ENCODE results near the gene SULT1B1. TPM values are rescaled to one million over a fixed set of nuclear protein-coding genes. Genes with fewer than 3 reads are reported as not detected.

SULT1B1 gene
- total RNA-seq, 1 experiment from 2014 or later: 0.05 TPM

DNA sequence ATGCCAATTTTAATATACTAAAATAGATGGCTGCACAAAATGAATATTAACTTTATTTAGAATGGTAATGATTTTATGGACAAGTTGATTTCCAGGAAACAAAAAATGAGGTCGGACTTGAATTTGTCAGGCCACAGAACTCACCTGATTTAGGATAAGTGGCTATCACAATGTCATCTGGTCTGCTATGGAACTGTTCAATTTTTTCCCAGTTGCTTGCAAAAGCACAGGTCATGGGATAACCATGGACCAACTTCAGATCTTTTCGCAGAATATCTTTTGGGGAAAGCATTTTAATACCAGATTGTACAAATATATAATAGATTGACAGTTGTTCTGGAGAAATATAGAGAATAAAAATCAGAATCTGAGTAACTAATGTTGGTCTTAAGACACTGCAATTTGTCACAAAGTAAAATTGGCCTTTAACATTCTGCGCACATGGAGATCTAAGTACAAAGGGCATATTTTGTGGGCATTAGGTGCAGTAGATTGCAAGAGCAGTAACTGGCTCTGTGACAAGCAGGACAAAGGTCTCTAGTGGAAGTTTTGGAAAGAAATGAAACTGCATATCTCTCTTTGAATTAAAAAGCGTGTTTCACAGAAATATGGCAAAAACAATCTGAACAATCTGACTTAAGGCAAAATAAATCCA is 5.4 kb downstream of the SULT1B1 start:
- no TSS peak for BruUV-seq (replicated peaks)
- ATAC-seq: no peak
- TF ChIP-seq, protein P1, sequence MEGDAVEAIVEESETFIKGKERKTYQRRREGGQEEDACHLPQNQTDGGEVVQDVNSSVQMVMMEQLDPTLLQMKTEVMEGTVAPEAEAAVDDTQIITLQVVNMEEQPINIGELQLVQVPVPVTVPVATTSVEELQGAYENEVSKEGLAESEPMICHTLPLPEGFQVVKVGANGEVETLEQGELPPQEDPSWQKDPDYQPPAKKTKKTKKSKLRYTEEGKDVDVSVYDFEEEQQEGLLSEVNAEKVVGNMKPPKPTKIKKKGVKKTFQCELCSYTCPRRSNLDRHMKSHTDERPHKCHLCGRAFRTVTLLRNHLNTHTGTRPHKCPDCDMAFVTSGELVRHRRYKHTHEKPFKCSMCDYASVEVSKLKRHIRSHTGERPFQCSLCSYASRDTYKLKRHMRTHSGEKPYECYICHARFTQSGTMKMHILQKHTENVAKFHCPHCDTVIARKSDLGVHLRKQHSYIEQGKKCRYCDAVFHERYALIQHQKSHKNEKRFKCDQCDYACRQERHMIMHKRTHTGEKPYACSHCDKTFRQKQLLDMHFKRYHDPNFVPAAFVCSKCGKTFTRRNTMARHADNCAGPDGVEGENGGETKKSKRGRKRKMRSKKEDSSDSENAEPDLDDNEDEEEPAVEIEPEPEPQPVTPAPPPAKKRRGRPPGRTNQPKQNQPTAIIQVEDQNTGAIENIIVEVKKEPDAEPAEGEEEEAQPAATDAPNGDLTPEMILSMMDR (IDR thresholded peaks at IDR 0.05): no peak
- TF ChIP-seq, protein P2, sequence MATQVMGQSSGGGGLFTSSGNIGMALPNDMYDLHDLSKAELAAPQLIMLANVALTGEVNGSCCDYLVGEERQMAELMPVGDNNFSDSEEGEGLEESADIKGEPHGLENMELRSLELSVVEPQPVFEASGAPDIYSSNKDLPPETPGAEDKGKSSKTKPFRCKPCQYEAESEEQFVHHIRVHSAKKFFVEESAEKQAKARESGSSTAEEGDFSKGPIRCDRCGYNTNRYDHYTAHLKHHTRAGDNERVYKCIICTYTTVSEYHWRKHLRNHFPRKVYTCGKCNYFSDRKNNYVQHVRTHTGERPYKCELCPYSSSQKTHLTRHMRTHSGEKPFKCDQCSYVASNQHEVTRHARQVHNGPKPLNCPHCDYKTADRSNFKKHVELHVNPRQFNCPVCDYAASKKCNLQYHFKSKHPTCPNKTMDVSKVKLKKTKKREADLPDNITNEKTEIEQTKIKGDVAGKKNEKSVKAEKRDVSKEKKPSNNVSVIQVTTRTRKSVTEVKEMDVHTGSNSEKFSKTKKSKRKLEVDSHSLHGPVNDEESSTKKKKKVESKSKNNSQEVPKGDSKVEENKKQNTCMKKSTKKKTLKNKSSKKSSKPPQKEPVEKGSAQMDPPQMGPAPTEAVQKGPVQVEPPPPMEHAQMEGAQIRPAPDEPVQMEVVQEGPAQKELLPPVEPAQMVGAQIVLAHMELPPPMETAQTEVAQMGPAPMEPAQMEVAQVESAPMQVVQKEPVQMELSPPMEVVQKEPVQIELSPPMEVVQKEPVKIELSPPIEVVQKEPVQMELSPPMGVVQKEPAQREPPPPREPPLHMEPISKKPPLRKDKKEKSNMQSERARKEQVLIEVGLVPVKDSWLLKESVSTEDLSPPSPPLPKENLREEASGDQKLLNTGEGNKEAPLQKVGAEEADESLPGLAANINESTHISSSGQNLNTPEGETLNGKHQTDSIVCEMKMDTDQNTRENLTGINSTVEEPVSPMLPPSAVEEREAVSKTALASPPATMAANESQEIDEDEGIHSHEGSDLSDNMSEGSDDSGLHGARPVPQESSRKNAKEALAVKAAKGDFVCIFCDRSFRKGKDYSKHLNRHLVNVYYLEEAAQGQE (IDR thresholded peaks at IDR 0.05; ENCODE audit: insufficient read depth in 1 of 2, low read depth in 2 of 2, low read length in 1 of 2): no peak
- TF ChIP-seq SIN3A (IDR thresholded peaks at IDR 0.05; ENCODE audit: borderline replicate concordance, insufficient read depth, low read depth, low read length) (no peak), TCF7L2 (IDR thresholded peaks at IDR 0.05; ENCODE audit: low read depth, low read length) (no peak), POLR2AphosphoS5 (IDR thresholded peaks at IDR 0.05; ENCODE audit: low read depth, low read length) (no peak)
- DNase-seq (ENCODE audit: low read depth, low spot score): no peak
- in situ Hi-C loops (cut with HindIII; ENCODE audit: low pct_unique_long_range_greater_than_20kb, low sequenced_read_pairs) (no loop called here), intact Hi-C loops (cut with micrococcal nuclease; ENCODE audit: unreplicated experiment) (no loop called here)
- H3K27me3 ChIP-seq (ENCODE audit: control insufficient read depth, insufficient read depth, low read length): no peaks in the 10 kb centered on the region
- H3K9me3 ChIP-seq (ENCODE audit: control insufficient read depth, insufficient read depth, low read depth, low read length): no peaks in the 10 kb centered on the region
- no peaks in the 10 kb centered on the region for H3K4me1 ChIP-seq (ENCODE audit: control insufficient read depth, insufficient read depth, low read length)
- POLR2A ChIA-PET: no interaction called here
- H3K27ac ChIP-seq (ENCODE audit: low read length): no peak overlapping the region
- CTCF ChIA-PET: no interaction called here
- no peak overlapping the region for H3K4me3 ChIP-seq (ENCODE audit: low read depth in 2 of 2, low read length in 2 of 2)
- H3K36me3 ChIP-seq (ENCODE audit: control insufficient read depth, insufficient read depth, low read length): no peaks in the 10 kb centered on the region

DNA sequence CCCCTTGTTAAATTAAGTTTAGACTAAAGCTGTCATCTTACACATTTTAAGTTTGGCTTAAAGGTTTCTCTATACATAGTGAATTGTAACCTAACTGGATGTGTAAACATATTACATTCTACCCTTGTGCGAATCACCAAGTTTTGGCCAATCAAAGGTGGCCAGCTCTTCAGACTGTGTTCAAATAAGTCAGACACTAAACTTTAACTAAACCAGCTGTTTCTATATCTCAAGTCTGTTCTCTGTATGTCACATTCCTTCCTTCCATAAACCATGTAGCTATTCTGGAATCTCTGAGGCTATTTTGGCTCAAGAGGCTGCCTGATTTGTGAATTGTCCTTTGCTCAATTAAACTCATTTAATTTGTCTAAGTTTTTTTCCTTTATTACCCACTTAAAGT is 6.7 kb downstream of the SULT1B1 start:
- in situ Hi-C loops (cut with HindIII; ENCODE audit: low pct_unique_long_range_greater_than_20kb, low sequenced_read_pairs): no loop called here
- no peaks in the 10 kb centered on the region for H3K4me1 ChIP-seq (ENCODE audit: control insufficient read depth, insufficient read depth, low read length)
- ATAC-seq: no peak
- H3K27ac ChIP-seq (ENCODE audit: low read length): no peak overlapping the region
- no peaks in the 10 kb centered on the region for H3K36me3 ChIP-seq (ENCODE audit: control insufficient read depth, insufficient read depth, low read length)
- POLR2A ChIA-PET: no interaction called here
- no peaks in the 10 kb centered on the region for H3K27me3 ChIP-seq (ENCODE audit: control insufficient read depth, insufficient read depth, low read length)
- intact Hi-C loops (cut with micrococcal nuclease; ENCODE audit: unreplicated experiment): no loop called here
- H3K9me3 ChIP-seq (ENCODE audit: control insufficient read depth, insufficient read depth, low read depth, low read length): no peaks in the 10 kb centered on the region
- CTCF ChIA-PET: no interaction called here
- no TSS peak for BruUV-seq (replicated peaks)
- no peak overlapping the region for H3K4me3 ChIP-seq (ENCODE audit: low read depth in 2 of 2, low read length in 2 of 2)
- no peak for TF ChIP-seq SIN3A (IDR thresholded peaks at IDR 0.05; ENCODE audit: borderline replicate concordance, insufficient read depth, low read depth, low read length)
- no peak for TF ChIP-seq POLR2AphosphoS5 (IDR thresholded peaks at IDR 0.05; ENCODE audit: low read depth, low read length)
- TF ChIP-seq, protein P2 (IDR thresholded peaks at IDR 0.05; ENCODE audit: insufficient read depth in 1 of 2, low read depth in 2 of 2, low read length in 1 of 2): no peak
- TF ChIP-seq TCF7L2 (IDR thresholded peaks at IDR 0.05; ENCODE audit: low read depth, low read length): no peak
- TF ChIP-seq, protein P1 (IDR thresholded peaks at IDR 0.05): no peak
- DNase-seq (ENCODE audit: low read depth, low spot score): no peak

Measured in Panc1 (cell line).